GDM1 (cell line): ENCODE results near the gene DNAJB2.
A peak's percentile ranks its signal among the peaks of the same experiment; 100 is the strongest.
"Not testable (repeated sequence)": the region's sequence is repeated elsewhere in the genome, so short reads cannot be mapped to it uniquely, and the experiment has no call there.

Source experiments
- DNase-seq: peaks from one replicate; lab custom pipeline; 2025; lab: John Stamatoyannopoulos, UW

DNAJB2 gene

DNA sequence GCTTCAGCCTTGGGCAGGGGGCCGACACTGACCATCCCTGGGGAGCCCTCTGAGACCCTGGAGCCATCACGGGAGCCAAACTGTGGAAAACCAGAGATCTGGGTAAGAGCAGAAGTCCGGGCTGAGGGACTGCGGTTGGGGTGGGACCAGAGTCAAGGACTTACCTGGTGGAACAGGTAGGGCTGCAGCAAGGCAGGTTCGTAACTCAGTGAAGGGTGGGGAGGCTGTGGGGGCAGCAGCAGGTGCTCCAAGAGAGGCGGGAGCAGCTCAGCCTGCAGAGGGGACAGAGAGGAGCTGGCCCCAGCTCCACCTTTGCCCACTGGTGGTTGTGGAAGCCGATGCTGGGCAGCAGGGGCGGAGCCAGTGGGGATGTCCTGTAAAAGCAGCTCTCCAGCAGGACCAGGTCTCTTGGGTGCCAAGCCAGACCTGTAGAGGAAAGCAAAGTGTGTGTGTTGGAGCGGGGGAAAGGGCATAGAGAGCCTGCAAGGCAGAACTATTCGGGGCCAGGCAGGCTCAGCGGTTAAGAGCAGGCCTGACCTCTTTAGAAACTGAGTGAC, 23.3 kb downstream of the DNAJB2 start:
- no peak for DNase-seq

DNA sequence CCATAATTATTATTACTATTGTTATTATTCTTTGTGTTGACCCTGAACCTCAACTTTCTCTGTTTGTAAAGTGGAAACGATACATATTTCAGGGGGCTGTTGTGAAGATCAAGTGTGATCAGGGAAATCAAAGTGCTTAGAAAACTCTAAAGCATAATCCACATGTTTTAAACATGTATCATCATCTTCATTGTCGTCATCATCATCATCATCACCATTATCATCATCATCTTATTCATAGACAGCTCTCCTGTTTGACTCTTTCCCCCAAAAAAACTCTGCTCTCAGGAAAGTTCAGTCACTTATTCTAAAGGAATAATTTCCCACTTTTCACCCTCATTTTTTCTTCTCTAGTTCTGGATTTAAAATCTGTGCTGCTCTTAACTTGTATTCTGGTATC, 25.1 kb downstream of the DNAJB2 start:
- DNase-seq, result no peak

DNA sequence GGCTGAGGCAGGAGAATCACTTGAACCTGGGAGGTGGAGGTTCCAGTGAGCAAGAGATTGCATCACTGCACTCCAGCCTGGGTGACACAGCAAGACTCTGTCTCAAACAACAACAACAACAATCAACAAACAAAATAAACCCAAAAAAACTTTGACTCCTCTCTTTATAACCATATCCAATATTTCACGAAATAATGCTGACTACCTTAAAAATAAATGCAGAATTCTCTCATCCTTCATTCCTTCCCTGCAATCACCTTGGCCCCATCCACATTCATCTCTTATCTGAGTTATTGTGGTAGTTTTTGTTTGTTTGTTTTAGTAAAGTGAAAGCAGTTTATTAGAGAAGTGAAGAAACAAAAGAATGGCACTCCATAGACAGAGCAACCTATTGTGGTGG, 26.9 kb downstream of the DNAJB2 start:
- DNase-seq, result no peak

DNA sequence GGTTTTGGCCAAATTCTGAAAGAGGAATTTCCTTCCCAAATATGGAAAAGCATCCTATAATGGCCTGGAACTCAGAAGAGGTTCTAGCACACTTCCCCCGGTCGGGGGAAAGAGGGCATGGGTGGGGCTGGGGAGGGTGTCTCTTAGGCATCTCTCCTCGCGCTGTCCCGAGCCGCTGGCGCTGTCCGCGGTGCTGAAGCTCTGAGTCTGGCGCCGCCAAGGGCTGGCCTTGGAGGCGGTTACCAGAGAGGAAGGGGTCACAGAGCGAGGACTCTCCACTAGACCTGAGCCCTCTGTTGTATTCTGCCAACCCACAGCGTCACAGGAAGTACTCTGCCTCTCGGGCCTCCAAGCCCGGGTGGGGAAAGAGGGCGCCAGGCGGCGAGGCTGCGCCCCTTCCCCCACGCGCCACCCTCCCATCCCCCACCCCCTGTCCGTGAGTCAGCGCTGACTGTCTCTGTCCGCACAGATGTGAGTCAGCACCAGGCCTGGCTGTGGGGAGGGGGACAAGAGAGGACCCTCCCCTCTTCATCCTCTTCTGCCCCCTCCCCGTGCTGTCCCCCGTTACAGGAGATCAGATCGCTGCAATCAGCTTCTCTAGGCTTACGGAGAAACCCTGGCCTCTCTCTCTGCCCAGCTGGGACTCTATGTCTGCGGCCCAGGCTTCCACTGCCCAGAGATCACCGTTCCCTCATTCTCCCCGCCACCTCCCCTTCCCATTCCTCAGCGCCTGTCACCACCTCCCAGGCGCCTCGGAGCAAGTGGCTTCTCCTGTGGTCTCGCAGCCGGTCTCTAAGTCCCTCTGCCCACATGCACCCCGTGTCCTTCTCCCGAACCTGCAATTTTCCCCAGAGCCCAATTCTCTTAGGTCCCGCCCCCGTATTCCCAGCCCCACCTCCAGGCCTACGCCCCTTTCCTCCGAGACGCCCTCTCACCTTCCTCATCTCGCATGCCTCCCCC, 29.3 kb downstream of the DNAJB2 start:
- peak; percentile 18 for DNase-seq

DNA sequence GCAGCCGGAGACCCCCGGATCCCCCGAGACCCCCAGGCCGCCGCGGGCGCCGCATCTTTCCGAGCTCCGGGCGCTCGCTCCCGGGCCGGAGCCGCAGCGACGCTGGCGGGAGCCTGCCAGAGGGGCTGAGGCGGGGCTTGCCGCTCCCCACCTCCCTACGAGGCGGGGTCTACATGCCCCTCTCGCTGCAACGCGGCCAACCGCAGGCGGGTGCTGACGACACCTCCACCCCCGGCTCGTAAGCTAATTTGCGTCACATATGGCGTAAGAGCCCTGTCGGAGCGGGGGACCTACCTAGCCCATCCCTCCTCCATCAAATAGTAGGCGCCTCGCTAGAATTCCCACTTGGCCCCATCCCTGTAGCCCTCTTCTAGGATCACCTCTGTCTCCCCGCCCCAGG, 30.1 kb downstream of the DNAJB2 start, which contains the start of gene PTPRN:
Gene PTPRN, minus strand, starts transcription at position 124 of the 400 bp plus-strand sequence. Its CDS starts 69 bp downstream, at position 55.
- DNase-seq, result no peak

DNA sequence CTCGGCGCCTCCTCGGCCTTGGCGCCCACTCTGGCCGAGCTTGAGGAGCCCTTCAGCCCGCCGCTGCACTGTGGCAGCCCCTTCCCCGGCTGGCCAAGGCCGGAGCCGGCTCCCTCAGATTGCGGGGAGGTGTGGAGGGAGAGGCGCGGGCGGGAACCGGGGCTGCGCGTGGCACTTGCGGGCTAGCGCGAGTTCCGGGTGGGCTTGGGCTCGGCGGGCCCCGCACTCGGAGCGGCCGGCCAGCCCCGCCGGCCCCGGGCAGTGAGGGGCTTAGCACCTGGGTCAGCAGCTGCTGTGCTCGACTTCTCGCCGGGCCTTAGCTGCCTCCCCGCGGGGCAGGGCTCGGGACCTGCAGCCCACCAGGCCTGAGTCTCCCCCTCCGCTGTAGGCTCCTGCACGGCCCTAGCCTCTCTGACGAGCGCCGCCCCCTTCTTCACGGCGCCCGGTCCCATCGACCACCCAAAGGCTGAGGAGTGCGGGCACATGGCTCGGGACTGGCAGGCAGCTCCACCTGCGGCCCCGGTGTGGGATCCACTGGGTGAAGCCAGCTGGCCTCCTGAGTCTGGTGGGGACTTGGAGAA, 33.6 kb downstream of the DNAJB2 start:
- DNase-seq, result not testable (repeated sequence)

DNA sequence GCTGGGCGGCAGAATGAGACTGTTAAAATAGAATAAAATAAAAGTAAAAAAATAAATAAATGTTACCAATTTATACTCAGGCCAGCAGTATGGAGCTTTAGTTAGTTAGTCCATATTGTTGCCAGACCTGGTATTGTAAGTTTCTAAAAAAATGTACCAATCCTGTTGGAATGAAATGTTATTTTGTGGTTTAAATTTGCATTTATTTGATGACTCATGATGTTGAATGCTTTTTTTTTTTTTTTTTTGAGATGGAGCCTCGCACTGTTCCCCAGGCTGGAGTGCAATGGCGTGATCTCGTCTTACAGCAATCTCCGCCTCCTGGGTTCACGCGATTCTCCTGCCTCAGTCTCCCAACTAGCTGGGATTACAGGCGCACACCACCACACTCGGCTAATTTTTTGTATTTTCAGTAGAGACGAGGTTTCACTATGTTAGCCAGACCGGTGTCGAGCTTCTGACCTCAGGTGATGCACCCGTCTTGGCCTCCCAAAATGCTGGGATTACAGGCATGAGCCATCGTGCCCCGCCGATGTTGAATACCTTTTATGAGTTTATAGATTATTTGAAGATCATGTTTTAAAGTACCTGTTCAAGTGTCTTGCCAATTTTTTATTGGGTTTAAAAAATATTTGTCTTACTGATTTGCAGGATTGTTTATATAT, 35.8 kb downstream of the DNAJB2 start:
- no peak for DNase-seq

DNA sequence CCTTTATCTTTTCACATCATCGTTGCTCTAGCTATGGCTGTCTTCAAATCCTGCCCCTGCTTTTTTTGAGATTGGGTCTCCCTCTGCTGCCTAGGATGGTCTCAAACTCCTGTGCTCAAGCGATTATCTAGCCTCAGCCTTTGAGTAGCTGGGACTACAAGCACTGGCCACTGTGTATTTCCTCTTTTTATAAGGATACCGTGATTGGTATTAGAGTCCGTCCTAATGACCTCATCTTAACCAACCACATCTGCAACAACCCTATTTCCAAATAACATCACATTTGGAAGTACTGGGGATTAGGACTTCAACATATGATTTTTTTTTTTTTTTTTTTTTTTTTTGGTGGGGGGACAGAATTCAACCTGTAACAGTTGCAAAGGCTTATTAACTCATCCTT, 44.3 kb downstream of the DNAJB2 start:
- no peak for DNase-seq

DNA sequence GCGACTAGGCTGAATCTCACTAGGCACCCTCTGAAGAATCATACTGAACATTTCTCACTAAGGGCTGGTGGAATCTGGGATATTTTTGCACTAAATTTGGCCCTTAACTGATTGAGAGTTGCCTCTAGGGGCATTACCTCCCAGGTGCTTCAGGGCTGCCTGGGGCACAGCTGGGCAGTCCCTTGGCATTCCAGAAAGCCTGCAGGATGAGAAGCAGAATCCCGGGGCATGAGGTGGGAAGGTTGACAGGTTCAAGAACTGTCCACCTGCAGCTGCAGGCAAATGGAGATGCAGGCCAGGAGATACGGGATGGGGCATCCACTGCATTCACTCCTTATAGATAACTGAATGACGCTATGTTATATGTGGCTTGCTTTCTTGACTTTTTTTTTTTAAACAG, 46.0 kb downstream of the DNAJB2 start:
- no peak for DNase-seq

DNA sequence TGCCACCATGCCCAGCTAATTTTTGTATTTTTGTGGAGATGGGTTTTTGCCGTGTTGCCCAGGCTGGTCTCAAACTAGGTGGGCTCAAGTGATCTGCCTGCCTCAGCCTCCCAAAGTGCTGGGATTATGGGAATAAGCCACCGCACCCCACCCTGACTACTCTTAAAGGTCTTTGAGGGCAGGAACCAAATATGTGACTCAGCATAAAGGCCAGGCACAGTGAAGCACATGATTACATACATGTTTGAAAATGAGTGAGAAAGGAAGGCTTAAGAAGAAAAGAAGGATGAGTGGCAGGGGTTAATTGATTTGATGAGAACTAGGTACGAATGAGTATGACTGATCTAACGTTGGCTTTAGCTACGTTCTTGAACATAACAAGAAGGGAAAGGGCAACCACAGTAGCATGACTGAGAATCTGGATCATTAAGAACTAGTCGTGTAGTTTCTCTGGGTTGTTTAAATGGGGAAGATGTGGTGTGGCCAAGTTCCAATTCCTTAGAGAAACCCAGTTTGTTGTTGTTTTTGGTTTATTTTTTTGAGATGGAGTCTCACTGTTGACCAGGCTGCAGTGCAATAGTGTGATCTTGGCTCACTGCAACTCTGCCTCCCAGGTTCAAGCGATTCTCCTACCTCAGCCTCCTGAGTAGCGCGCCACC, 46.6 kb downstream of the DNAJB2 start:
- no peak for DNase-seq

DNA sequence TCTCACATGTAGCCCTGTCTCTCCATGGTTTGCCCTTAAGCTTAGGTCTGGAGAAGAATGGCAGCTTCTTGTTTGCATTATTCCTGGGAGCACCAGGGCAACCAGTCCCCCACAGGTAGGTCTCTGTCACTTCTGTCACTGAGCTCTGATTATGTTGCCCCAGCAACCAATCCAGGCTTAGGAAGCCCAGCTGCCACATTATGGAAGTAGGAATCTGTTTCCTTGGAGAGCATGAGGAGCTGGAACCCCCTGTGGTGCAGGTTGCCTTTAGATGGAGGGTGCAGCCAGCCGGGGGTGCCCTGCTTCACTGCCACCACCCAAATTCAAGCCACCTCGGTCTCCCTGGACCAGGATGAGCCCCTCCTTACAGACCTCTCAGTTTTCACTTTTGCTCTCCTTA, 48.6 kb downstream of the DNAJB2 start:
- no peak for DNase-seq

DNA sequence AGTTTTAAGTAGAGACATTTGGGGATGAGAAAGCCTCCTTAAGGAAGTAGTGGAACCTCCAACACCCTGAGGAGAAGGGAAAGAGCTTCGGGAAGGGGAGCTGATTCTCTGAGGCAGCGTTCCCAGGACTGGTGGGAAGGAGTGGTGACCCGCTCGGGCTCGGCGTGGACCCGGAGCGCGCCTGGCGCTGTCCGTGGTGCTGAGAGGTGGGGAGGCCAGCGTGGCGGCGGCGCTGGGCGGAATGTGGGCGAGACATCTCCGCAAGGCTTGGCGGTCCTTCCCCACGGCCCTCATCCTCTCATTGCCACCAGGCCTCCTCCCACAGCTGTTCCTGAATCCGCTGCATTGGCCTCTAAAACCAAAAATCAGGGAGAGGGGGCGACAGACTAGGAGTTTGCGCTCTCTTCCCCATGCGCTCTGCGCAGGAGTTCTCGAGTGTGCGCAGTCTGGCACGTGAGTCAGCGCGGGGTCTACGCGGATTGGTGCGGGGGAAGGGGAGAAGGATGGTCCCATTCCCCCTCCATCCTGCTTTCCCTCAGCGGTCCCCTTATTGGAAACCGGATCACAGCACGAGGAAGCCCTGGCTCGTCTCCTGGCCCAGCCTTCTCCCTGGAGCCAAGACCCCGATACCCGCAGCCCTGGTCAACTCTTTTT, 52.5 kb downstream of the DNAJB2 start:
- DNase-seq, result no peak

DNA sequence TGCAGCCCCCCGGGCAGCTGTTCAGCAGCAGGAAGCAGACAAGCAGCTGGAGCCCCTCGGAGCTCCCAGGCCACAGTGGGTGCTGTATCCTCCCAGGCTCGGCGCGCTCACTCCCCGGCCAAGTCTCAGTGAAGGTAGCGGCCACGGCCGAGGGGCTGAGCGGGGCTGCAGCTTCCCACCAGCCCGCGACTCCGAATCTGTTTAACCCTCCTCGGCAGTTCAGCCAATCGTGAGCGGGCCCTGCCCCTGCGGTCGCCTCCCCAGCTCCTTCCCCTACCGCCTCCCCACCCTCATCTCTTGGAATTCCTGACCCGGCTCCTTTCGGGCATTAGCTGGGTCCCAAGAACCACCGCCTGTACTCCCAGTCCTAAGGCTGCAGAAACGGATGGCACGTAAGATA, 53.4 kb downstream of the DNAJB2 start, which contains the start of gene RESP18:
Gene RESP18, minus strand, starts transcription at position 203 of the 400 bp plus-strand sequence.
- DNase-seq, result no peak

DNA sequence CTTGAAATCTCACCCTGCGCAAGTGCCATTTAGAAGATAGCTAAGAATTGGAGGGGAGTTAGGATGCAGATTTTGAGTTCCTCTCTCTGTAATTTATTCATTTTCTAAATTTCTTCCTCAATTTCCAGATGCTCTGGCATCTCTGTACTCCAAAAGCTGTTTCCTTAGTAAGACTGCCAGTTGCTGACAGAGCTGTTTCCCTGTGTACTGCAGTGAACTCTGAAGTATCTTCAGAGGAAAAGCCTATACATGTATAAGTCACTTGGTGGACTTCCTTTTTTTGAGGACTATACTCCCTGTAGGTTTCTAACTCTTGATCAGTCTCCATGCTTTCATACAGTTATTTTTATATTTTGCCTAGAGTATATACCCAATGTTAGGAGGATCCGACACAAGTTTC, 54.9 kb downstream of the DNAJB2 start:
- DNase-seq, result no peak

DNA sequence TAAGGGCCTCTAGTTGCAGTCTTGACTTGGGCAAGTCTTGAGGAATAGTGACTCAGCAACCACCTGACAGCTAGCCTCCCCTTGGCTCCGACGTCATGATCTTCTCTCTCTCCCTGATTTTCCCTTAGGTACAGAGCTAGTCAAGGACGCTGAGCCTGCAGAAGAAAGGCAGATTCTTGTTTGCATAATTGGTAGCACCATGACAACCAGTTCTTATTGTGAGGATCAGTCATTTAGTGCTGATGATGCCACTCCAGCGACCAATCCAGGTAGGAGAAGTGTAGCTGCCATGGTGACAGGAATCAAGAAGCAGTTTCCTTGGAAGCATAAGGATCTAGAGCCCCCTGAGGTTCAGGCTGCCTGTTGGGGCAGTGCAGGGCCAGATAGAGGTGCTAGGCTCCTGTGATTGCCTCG, 56.2 kb downstream of the DNAJB2 start:
- DNase-seq, result no peak
